Stimulated activated effector memory CD8-positive, alpha-beta T cell treated with anti-CD3 and anti-CD28 coated beads, Interleukin-12 subunit alpha, Interleukin-12 subunit beta, amount 100 ng/mL, for 72 hours (primary cell): ENCODE measurements around the gene CAMTA2.
A peak's percentile ranks its signal among the peaks of the same experiment; 100 is the strongest.

Source experiments
- ATAC-seq: fragments of 150-1000 bp; cut with Tn5 transposase; 2 replicates; pipeline ENCODE4 v1.10.0; 2021
- DNase-seq, 2 donors: peaks; one replicate each; pipeline ENCODE4 v3.0.0; 2021 to 2022; ENCODE audit warnings: low spot score in 2 of 2
- H3K27ac Mint-ChIP-seq: one replicate; pipeline ENCODE4 v1.8.0; 2022; ENCODE audit warnings: mild to moderate bottlenecking, mixed read lengths
- H3K36me3 Mint-ChIP-seq: one replicate; pipeline ENCODE4 v1.8.0; 2022; ENCODE audit warnings: mild to moderate bottlenecking, mixed read lengths
- H3K4me1 Mint-ChIP-seq: one replicate; pipeline ENCODE4 v1.8.0; 2022; ENCODE audit warnings: mixed read lengths
- H3K4me3 Mint-ChIP-seq: one replicate; pipeline ENCODE4 v1.8.0; 2022; ENCODE audit warnings: mild to moderate bottlenecking, mixed read lengths
- H3K9me3 Mint-ChIP-seq: one replicate; pipeline ENCODE4 v1.8.0; 2022; ENCODE audit warnings: mixed read lengths

Gene CAMTA2

GRCh38 chr17:4986403-4986802 lies 1.1 kb downstream of the CAMTA2 start:
- Mint-ChIP-seq H3K4me3 (peak overlapping the region; percentile 96), H3K27ac (peak overlapping the region; percentile 96), H3K4me1 (peaks cover 59% of the 10 kb centered on the region), H3K9me3 (no peaks in the 10 kb centered on the region), H3K36me3 (peaks cover 50% of the 10 kb centered on the region)
- ATAC-seq (no peak), DNase-seq (no peak)

- H3K36me3 Mint-ChIP-seq: peaks cover 55% of the 10 kb centered on the region
- ATAC-seq: no peak
- peaks cover 53% of the 10 kb centered on the region for H3K4me1 Mint-ChIP-seq
- peak overlapping the region; percentile 74 for H3K27ac Mint-ChIP-seq
- H3K9me3 Mint-ChIP-seq: no peaks in the 10 kb centered on the region
- DNase-seq: no peak
- no peak overlapping the region for H3K4me3 Mint-ChIP-seq
These were observed 5.2 kb downstream of the CAMTA2 start for GRCh38 chr17:4982305-4982704.

GRCh38 chr17:4980644-4981216 lies 6.7 kb downstream of the CAMTA2 start:
- peak overlapping the region; percentile 48 for H3K27ac Mint-ChIP-seq
- H3K9me3 Mint-ChIP-seq: no peaks in the 10 kb centered on the region
- no peak overlapping the region for H3K4me3 Mint-ChIP-seq
- DNase-seq (peak; percentile 38 to 76), ATAC-seq (peak; percentile 76)
- H3K36me3 Mint-ChIP-seq: peaks cover 49% of the 10 kb centered on the region
- H3K4me1 Mint-ChIP-seq: peaks cover 40% of the 10 kb centered on the region

- peaks cover 32% of the 10 kb centered on the region for H3K36me3 Mint-ChIP-seq
- no peak overlapping the region for H3K4me3 Mint-ChIP-seq
- ATAC-seq (no peak), DNase-seq (no peak)
- no peak overlapping the region for H3K27ac Mint-ChIP-seq
- no peaks in the 10 kb centered on the region for H3K9me3 Mint-ChIP-seq
- H3K4me1 Mint-ChIP-seq: peaks cover 47% of the 10 kb centered on the region
These were observed 8.7 kb downstream of the CAMTA2 start for GRCh38 chr17:4978726-4979125.

- Mint-ChIP-seq H3K27ac (peak overlapping the region; percentile 24), H3K9me3 (no peaks in the 10 kb centered on the region), H3K4me3 (no peak overlapping the region), H3K4me1 (peaks cover 10% of the 10 kb centered on the region), H3K36me3 (no peaks in the 10 kb centered on the region)
- no peak for DNase-seq
- no peak for ATAC-seq
These were observed 13.3 kb downstream of the CAMTA2 start for GRCh38 chr17:4974115-4974670.

GRCh38 chr17:4973256-4974114 lies 14.0 kb downstream of the CAMTA2 start:
- Mint-ChIP-seq H3K4me1 (peaks cover 9% of the 10 kb centered on the region), H3K4me3 (no peak overlapping the region), H3K36me3 (no peaks in the 10 kb centered on the region), H3K9me3 (no peaks in the 10 kb centered on the region), H3K27ac (peak overlapping the region; percentile 24)
- ATAC-seq (no peak), DNase-seq (no peak)

GRCh38 chr17:4972752-4973151 lies 14.7 kb downstream of the CAMTA2 start:
- H3K4me3 Mint-ChIP-seq: no peak overlapping the region
- H3K36me3 Mint-ChIP-seq: no peaks in the 10 kb centered on the region
- ATAC-seq (no peak), DNase-seq (no peak)
- no peaks in the 10 kb centered on the region for H3K9me3 Mint-ChIP-seq
- H3K4me1 Mint-ChIP-seq: peaks cover 9% of the 10 kb centered on the region
- peak overlapping the region; percentile 24 for H3K27ac Mint-ChIP-seq

- Mint-ChIP-seq H3K9me3 (no peaks in the 10 kb centered on the region), H3K4me1 (peaks cover 9% of the 10 kb centered on the region), H3K27ac (peak overlapping the region; percentile 24), H3K4me3 (no peak overlapping the region), H3K36me3 (no peaks in the 10 kb centered on the region)
- ATAC-seq (no peak), DNase-seq (no peak)
These were observed 15.2 kb downstream of the CAMTA2 start for GRCh38 chr17:4972322-4972721.

- Mint-ChIP-seq H3K4me1 (peaks cover 9% of the 10 kb centered on the region), H3K4me3 (no peak overlapping the region), H3K27ac (peak overlapping the region; percentile 24), H3K36me3 (no peaks in the 10 kb centered on the region), H3K9me3 (no peaks in the 10 kb centered on the region)
- ATAC-seq: no peak
- DNase-seq: no peak
These were observed 15.6 kb downstream of the CAMTA2 start for GRCh38 chr17:4971826-4972225.

GRCh38 chr17:4970273-4970672 lies 17.2 kb downstream of the CAMTA2 start:
- no peak overlapping the region for H3K27ac Mint-ChIP-seq
- no peak overlapping the region for H3K4me3 Mint-ChIP-seq
- DNase-seq: no peak

GRCh38 chr17:4969551-4970173 lies 17.8 kb downstream of the CAMTA2 start:
- Mint-ChIP-seq H3K36me3 (no peaks in the 10 kb centered on the region), H3K4me3 (no peak overlapping the region), H3K4me1 (peaks cover 16% of the 10 kb centered on the region), H3K27ac (no peak overlapping the region), H3K9me3 (no peaks in the 10 kb centered on the region)
- ATAC-seq (peak; percentile 40), DNase-seq (peak; percentile 38 to 80)

More at GRCh38 chr17:4970273-4970672, 17.2 kb downstream of the CAMTA2 start:
- no peaks in the 10 kb centered on the region for H3K36me3 Mint-ChIP-seq
- no peak for ATAC-seq
- no peaks in the 10 kb centered on the region for H3K9me3 Mint-ChIP-seq
- H3K4me1 Mint-ChIP-seq: peaks cover 17% of the 10 kb centered on the region

GRCh38 chr17:4969047-4969550 lies 18.4 kb downstream of the CAMTA2 start:
- peaks cover 16% of the 10 kb centered on the region for H3K4me1 Mint-ChIP-seq
- no peaks in the 10 kb centered on the region for H3K36me3 Mint-ChIP-seq
- H3K9me3 Mint-ChIP-seq: no peaks in the 10 kb centered on the region
- peak; percentile 65 for ATAC-seq
- H3K27ac Mint-ChIP-seq: no peak overlapping the region
- peak; percentile 39 to 81 for DNase-seq
- no peak overlapping the region for H3K4me3 Mint-ChIP-seq

GRCh38 chr17:4968486-4969046 lies 18.9 kb downstream of the CAMTA2 start:
- DNase-seq: peak in 1 of 2 donors; percentile 75
- no peak overlapping the region for H3K4me3 Mint-ChIP-seq
- no peaks in the 10 kb centered on the region for H3K9me3 Mint-ChIP-seq
- peaks cover 16% of the 10 kb centered on the region for H3K4me1 Mint-ChIP-seq
- no peak for ATAC-seq
- peaks cover under 1% of the 10 kb centered on the region for H3K36me3 Mint-ChIP-seq
- H3K27ac Mint-ChIP-seq: no peak overlapping the region

GRCh38 chr17:4967539-4968485 lies 19.7 kb downstream of the CAMTA2 start, which contains the start of gene SPAG7:
Gene SPAG7, minus strand, starts transcription at chr17:4967817. Its CDS starts 13 bp downstream, at chr17:4967804.
- Mint-ChIP-seq H3K4me1 (peaks cover 16% of the 10 kb centered on the region), H3K9me3 (no peaks in the 10 kb centered on the region), H3K4me3 (no peak within 1 kb of the TSS), H3K36me3 (peaks cover 8% of the 10 kb centered on the region), H3K27ac (no peak within 1 kb of the TSS)
- peak; percentile 76 for ATAC-seq
- peak; percentile 94 to 99 for DNase-seq
